ENCODE measurements around the gene GALK2.

DNA sequence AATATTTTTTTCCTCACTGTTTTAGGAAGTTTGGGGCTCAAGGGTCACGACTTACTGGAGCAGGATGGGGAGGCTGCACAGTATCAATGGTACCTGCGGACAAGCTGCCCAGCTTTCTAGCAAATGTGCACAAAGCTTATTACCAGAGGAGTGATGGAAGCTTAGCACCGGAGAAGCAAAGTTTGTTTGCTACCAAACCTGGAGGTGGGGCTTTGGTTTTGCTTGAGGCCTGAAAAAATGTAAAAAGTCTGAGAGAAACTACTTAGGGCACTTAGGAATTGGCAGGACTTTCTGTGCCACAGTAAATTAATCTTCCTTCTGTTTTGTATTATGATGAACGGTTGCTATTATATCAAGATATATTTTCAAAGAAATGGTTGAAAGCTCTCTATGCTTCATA is 157.9 kb downstream of the GALK2 start:
- TF ChIP-seq CREB1 (CRISPR knock-in tag; IDR thresholded peaks at IDR 0.05; ENCODE audit: low read depth) (no peak), STAT1 (IDR thresholded peaks at IDR 0.05; ENCODE audit: unreplicated experiment) (no peak), ZNF114 (CRISPR knock-in tag; IDR thresholded peaks at IDR 0.05) (no peak), EZH2 (IDR thresholded peaks at IDR 0.05; ENCODE audit: low read depth, unreplicated experiment) (no peak), EZH2phosphoT487 (IDR thresholded peaks at IDR 0.05; ENCODE audit: unreplicated experiment) (no peak)
- TF ChIP-seq, protein P1, sequence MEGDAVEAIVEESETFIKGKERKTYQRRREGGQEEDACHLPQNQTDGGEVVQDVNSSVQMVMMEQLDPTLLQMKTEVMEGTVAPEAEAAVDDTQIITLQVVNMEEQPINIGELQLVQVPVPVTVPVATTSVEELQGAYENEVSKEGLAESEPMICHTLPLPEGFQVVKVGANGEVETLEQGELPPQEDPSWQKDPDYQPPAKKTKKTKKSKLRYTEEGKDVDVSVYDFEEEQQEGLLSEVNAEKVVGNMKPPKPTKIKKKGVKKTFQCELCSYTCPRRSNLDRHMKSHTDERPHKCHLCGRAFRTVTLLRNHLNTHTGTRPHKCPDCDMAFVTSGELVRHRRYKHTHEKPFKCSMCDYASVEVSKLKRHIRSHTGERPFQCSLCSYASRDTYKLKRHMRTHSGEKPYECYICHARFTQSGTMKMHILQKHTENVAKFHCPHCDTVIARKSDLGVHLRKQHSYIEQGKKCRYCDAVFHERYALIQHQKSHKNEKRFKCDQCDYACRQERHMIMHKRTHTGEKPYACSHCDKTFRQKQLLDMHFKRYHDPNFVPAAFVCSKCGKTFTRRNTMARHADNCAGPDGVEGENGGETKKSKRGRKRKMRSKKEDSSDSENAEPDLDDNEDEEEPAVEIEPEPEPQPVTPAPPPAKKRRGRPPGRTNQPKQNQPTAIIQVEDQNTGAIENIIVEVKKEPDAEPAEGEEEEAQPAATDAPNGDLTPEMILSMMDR (conservative IDR thresholded peaks at IDR 0.05; ENCODE audit: low read depth in 2 of 2), result no peak
- TF ChIP-seq, protein P2, sequence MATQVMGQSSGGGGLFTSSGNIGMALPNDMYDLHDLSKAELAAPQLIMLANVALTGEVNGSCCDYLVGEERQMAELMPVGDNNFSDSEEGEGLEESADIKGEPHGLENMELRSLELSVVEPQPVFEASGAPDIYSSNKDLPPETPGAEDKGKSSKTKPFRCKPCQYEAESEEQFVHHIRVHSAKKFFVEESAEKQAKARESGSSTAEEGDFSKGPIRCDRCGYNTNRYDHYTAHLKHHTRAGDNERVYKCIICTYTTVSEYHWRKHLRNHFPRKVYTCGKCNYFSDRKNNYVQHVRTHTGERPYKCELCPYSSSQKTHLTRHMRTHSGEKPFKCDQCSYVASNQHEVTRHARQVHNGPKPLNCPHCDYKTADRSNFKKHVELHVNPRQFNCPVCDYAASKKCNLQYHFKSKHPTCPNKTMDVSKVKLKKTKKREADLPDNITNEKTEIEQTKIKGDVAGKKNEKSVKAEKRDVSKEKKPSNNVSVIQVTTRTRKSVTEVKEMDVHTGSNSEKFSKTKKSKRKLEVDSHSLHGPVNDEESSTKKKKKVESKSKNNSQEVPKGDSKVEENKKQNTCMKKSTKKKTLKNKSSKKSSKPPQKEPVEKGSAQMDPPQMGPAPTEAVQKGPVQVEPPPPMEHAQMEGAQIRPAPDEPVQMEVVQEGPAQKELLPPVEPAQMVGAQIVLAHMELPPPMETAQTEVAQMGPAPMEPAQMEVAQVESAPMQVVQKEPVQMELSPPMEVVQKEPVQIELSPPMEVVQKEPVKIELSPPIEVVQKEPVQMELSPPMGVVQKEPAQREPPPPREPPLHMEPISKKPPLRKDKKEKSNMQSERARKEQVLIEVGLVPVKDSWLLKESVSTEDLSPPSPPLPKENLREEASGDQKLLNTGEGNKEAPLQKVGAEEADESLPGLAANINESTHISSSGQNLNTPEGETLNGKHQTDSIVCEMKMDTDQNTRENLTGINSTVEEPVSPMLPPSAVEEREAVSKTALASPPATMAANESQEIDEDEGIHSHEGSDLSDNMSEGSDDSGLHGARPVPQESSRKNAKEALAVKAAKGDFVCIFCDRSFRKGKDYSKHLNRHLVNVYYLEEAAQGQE (IDR thresholded peaks at IDR 0.05; ENCODE audit: unreplicated experiment), result no peak
